D721Med (cell line): ENCODE measurements around the gene SMCHD1.
"Not testable (repeated sequence)": the region's sequence is repeated elsewhere in the genome, so short reads cannot be mapped to it uniquely, and the experiment has no call there.

Source experiments
- DNase-seq: peaks from one replicate; pipeline ENCODE4 v3.0.0; 2011; ENCODE audit warnings: low spot score; ENCODE audit not compliant: insufficient read length
- FAIRE-seq: peaks from 2 replicates; lab custom pipeline; 2011; peaks lifted over from hg19 to GRCh38; lab: Jason Lieb, UNC
- TF ChIP-seq, protein P1 (sequence below): IDR thresholded peaks from 2 replicates; pipeline ENCODE4 v1.5.1; 2012; ENCODE audit warnings: mild to moderate bottlenecking, control low read depth; ENCODE audit not compliant: insufficient read depth; ENCODE audit errors: missing control alignments

The SMCHD1 gene

DNA sequence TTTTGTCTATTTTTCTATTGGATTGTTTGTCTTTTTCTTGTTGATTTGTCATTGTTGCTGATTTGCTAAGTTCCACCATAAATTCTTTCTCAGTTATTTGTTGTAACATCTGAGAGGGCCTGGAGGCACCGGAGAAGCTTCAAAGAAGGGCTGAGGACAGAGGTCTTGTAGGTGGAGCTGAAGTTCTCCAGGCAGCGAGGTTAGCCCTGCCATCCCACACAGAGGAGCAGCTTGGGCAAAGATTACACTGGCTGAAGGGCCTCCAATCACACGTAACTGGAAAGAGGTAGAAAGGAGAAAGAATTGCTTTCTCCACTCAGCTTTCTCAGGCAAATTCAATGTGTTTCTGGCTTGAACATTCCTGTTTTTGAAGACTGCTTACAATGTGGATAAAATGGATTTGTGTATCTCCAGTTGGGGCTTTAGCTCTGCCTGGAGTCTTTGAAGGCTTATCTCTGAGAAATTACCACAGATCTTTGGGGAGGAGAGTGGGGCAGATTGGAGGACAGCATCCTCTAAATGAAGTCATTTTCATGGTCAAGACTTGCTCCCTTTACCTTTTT lies 170.2 kb downstream of the SMCHD1 start:
- TF ChIP-seq, protein P1, sequence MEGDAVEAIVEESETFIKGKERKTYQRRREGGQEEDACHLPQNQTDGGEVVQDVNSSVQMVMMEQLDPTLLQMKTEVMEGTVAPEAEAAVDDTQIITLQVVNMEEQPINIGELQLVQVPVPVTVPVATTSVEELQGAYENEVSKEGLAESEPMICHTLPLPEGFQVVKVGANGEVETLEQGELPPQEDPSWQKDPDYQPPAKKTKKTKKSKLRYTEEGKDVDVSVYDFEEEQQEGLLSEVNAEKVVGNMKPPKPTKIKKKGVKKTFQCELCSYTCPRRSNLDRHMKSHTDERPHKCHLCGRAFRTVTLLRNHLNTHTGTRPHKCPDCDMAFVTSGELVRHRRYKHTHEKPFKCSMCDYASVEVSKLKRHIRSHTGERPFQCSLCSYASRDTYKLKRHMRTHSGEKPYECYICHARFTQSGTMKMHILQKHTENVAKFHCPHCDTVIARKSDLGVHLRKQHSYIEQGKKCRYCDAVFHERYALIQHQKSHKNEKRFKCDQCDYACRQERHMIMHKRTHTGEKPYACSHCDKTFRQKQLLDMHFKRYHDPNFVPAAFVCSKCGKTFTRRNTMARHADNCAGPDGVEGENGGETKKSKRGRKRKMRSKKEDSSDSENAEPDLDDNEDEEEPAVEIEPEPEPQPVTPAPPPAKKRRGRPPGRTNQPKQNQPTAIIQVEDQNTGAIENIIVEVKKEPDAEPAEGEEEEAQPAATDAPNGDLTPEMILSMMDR: no peak
- no peak for DNase-seq

DNA sequence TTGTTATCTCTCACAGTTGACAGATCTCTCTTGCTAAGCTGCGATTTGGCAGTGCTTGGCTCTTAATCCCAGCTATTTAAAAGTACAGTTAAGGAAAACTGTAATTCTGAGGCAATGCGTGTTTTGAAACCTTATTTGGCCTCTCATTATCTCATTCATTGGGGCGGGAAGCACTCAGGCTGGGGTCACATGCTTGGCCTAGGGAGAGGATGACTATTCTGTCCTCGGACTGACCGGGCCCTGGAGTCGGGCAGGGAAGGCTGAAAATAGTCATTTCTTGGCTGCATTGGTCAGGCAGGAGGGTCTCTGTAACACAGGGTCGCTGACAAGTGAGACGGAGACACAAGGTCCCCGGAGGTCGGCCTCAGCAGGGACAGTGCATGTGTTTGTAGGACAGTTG lies 171.1 kb downstream of the SMCHD1 start:
- DNase-seq (no peak), FAIRE-seq (no peak)
- TF ChIP-seq, protein P1: no peak

More for the DNA sequence above, 170.2 kb downstream of the SMCHD1 start:
- no peak for FAIRE-seq

DNA sequence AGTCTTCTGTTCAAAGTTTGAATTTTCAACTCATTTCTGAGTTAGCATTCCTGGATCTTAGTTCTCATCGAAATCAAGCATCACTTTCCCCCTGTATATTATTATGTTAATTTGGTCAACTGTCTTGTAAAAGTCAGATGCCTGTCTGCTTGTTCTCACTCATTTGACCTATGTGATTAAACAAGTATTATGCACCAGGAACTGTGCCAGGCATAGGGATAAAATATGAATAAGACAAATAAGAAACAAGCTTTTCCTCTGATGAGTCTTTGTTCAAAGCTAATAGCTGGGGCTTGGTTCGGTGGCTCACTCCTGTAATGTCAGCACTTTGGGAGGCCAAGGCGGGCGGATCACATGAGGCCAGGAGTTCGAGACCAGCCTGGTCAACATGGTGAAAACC lies 171.5 kb downstream of the SMCHD1 start:
- TF ChIP-seq, protein P1: no peak
- FAIRE-seq (no peak), DNase-seq (no peak)

DNA sequence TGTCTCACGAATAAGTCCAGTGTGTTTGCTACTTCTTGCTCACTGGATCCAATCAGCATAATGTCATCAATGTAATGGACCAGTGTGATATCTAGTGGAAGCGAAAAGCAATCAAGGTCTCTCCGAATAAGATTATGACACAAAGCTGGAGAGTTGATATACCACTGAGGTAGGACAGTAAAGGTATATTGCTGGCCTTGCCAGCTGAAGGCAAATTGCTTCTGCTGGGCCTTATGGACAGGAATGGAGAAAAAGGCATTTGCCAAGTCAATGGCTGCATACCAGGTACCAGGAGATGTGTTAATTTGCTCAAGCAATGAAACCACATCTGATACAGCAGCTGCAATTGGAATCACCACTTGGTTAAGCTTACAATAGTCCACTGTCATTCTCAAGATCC lies 180.6 kb downstream of the SMCHD1 start:
- DNase-seq, FAIRE-seq: not testable (repeated sequence)

DNA sequence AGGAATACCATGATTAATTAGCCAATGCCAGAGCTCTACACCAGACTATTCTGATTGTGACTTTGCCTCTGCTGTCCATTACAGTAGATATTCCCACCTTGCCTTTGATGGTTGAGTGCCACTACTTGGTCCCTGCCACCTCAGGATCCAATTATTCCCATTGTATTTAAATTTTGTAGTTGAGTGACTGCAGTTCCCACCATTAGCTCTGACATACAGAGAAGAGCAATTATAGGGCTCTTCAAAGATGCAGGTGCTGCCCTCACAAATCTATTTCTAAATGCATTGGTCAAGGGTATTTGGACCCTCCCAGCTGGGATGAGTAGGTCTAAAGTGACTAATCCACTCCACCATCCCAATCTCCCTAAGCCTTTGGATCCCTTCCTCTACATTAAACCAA lies 181.8 kb downstream of the SMCHD1 start:
- FAIRE-seq, DNase-seq: not testable (repeated sequence)

DNA sequence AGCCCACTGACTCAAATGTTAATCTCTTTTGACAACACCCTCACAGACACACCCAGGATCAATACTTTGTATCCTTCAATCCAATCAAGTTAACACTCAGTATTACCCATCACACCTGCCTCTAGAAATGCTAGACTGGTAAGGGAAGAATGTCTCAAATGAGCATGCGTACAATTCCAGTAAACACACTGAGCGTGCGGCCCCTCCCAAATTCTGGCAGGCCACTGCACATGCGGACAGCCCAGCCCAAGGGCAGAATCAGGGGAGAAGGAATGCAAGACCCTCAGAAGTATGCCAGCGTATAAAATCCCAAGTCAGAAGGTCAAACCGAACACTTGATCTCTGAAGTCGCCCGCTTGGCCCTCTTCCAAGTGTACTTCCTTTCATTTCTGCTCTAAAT lies 183.7 kb downstream of the SMCHD1 start:
- FAIRE-seq (no peak), DNase-seq (no peak)
- TF ChIP-seq, protein P1: no peak

DNA sequence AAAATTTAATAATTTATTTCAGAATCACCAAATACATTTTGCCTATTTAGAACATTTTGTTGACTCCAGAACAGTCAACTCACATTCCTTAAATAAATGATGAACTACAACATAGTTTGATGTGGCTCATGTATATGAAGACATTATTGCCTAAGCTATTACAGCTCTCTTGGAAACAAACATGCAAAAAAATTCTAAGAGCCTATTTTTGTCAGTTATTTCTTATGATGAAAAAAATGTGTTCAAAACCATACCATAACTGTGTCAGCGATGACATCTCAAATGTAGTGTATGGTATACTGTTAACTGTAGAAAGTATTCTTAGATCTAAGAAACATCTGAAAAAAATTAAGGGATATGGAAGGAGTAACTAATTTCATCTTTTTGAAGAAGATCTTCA lies 185.0 kb downstream of the SMCHD1 start:
- FAIRE-seq: no peak

DNA sequence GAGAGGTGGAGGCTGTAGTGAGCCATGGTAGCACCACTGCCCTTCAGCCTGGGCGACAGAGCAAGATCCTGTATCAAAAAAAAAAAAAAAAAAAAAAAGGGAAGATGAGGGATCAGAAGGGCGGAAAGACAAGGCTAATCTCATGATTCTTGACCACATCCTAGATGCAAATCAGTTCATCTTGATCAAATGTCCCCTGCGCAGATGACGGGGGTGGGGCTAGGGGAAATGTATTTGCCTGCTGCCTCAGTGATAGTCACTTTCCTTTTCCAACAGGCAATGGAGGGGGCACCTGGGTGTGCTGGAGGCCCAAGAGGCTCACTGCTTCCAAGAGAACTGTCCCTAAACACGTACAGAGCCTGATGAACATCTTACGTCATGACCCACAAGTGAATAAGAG lies 187.6 kb downstream of the SMCHD1 start:
- FAIRE-seq (no peak), DNase-seq (no peak)
- TF ChIP-seq, protein P1: no peak

More for the DNA sequence above, 185.0 kb downstream of the SMCHD1 start:
- no peak for DNase-seq
- TF ChIP-seq, protein P1: no peak
